ENCODE data around the gene CSN3.
"Not testable (repeated sequence)": the region's sequence is repeated elsewhere in the genome, so short reads cannot be mapped to it uniquely, and the experiment has no call there.

Gene CSN3, protein sequence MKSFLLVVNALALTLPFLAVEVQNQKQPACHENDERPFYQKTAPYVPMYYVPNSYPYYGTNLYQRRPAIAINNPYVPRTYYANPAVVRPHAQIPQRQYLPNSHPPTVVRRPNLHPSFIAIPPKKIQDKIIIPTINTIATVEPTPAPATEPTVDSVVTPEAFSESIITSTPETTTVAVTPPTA

DNA sequence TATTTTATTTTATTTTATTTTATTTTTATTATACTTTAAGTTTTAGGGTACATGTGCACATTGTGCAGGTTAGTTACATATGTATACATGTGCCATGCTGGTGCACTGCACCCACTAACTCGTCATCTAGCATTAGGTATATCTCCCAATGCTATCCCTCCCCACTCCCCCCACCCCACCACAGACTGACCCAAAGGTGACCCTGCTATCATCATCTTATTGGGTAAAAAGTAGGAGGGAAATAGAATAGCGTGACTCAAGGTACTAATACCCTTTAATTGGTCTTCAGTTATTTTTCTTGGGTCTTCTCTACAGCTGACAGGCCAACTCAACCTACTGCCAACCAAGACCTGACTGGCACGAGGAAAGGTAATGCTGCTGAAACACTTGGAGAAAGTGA, at the start of gene CSN3:
Gene CSN3 (plus strand): TSS at position 301 of the 400 bp plus-strand sequence. CDS start 2,223 bp downstream, outside the sequence.
- H3K4me3 ChIP-seq (ENCODE audit: low read depth, low read length); DNase-seq (ENCODE audit: low read depth): not testable (repeated sequence)

- TF ChIP-seq, protein P1, sequence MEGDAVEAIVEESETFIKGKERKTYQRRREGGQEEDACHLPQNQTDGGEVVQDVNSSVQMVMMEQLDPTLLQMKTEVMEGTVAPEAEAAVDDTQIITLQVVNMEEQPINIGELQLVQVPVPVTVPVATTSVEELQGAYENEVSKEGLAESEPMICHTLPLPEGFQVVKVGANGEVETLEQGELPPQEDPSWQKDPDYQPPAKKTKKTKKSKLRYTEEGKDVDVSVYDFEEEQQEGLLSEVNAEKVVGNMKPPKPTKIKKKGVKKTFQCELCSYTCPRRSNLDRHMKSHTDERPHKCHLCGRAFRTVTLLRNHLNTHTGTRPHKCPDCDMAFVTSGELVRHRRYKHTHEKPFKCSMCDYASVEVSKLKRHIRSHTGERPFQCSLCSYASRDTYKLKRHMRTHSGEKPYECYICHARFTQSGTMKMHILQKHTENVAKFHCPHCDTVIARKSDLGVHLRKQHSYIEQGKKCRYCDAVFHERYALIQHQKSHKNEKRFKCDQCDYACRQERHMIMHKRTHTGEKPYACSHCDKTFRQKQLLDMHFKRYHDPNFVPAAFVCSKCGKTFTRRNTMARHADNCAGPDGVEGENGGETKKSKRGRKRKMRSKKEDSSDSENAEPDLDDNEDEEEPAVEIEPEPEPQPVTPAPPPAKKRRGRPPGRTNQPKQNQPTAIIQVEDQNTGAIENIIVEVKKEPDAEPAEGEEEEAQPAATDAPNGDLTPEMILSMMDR (IDR thresholded peaks at IDR 0.05; ENCODE audit: control insufficient read depth, extremely low read depth, insufficient read depth): no peak
- no peak for DNase-seq (ENCODE audit: low read depth)
- H3K4me3 ChIP-seq (ENCODE audit: low read depth, low read length): no peak overlapping the region
Measured at GRCh38 chr4:70192895-70193294, 49.5 kb upstream of the CSN3 start.

GRCh38 chr4:70195425-70195824, 47.0 kb upstream of the CSN3 start, which contains the start of gene ODAM:
TSS of gene ODAM (plus strand) at chr4:70195725. CDS start at chr4:70196544, 819 bp downstream.
- TF ChIP-seq, protein P1 (IDR thresholded peaks at IDR 0.05; ENCODE audit: control insufficient read depth, extremely low read depth, insufficient read depth): no peak
- DNase-seq (ENCODE audit: low read depth): no peak
- H3K4me3 ChIP-seq (ENCODE audit: low read depth, low read length): no peak within 1 kb of the TSS

DNA sequence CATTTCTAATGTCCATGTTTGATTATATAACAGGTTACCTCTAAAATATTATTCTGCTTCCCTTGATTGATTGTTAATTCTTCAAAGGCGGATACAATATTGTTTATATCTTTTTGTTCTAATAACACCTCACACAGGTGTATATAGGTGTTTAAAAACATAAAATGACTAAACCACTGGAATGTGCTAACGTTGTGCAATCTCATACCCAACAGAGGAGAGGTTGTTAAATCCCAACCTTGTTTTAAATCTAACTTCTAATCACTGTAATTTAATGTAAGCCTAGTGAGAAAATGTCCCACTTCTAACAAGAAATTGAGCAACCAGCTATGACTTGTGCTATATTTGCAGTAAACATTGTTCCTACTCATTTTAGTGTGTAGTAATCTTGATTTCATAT, 45.5 kb upstream of the CSN3 start:
- DNase-seq (ENCODE audit: low read depth): no peak
- H3K4me3 ChIP-seq (ENCODE audit: low read depth, low read length): no peak overlapping the region
- TF ChIP-seq, protein P1 (IDR thresholded peaks at IDR 0.05; ENCODE audit: control insufficient read depth, extremely low read depth, insufficient read depth): no peak

GRCh38 chr4:70197842-70198241, 44.6 kb upstream of the CSN3 start:
- peak; percentile 85 for DNase-seq (ENCODE audit: low read depth)
- TF ChIP-seq, protein P1 (IDR thresholded peaks at IDR 0.05; ENCODE audit: control insufficient read depth, extremely low read depth, insufficient read depth): no peak

DNA sequence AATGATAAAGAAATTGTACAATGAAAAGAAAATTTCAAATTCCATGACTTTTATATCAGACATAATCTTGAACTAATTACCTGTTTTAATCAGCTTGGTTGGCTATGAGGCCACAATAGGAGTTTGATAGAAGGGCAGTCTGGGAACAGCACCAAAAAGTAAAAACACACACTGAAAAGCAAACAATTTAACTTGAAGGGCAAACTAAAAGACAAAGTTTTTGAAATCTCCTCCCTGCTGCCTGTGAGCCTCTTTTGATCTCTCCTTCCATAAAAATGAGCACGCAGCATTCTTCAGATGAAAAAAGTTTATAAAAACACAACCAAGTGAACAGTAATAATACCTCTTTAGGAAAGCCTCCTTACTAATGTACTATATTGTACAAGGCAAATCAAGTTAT, 38.8 kb upstream of the CSN3 start:
- TF ChIP-seq, protein P1 (IDR thresholded peaks at IDR 0.05; ENCODE audit: control insufficient read depth, extremely low read depth, insufficient read depth): no peak
- peak; percentile 62 for DNase-seq (ENCODE audit: low read depth)
- no peak overlapping the region for H3K4me3 ChIP-seq (ENCODE audit: low read depth, low read length)

More at GRCh38 chr4:70197842-70198241, 44.6 kb upstream of the CSN3 start:
- no peak overlapping the region for H3K4me3 ChIP-seq (ENCODE audit: low read depth, low read length)

DNA sequence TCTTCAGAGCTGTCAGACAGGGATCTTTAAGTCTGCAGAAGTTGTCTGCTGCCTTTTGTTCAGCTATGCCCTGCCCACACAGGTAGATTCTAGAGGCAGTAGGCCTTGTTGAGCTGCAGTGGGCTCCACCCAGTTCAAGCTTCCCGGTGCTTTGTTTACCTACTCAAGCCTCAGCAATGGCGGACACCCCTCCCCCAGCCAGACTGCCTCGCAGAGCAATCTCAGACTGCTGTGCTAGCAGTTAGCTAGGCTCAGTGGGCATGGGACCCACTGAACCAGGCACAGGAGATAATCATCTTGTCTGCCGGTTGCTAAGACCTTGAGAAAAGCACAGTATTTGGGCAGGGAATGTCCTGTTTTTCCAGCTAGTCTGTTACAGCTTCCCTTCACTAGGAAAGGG, 29.6 kb upstream of the CSN3 start:
- not testable (repeated sequence) for H3K4me3 ChIP-seq (ENCODE audit: low read depth, low read length); DNase-seq (ENCODE audit: low read depth)

DNA sequence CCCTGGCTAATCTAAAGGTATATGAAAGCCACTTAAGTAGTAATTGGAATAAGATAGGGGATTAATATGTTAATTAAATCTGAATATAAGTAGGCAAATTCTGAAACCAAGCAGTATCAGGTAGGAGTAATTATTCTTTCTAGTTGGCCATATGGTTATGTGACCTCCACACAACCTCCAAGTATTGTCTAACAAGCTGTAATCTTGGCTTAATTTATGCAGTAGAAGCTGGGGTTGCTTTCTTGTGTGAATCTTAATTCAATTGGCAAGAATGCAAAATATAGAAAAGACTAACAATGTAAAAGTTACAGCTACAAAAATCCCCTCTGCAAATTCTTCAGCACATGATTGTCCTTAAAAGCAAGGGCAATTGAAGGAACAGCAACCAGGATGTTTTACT, 26.3 kb upstream of the CSN3 start:
- not testable (repeated sequence) for H3K4me3 ChIP-seq (ENCODE audit: low read depth, low read length); DNase-seq (ENCODE audit: low read depth)

DNA sequence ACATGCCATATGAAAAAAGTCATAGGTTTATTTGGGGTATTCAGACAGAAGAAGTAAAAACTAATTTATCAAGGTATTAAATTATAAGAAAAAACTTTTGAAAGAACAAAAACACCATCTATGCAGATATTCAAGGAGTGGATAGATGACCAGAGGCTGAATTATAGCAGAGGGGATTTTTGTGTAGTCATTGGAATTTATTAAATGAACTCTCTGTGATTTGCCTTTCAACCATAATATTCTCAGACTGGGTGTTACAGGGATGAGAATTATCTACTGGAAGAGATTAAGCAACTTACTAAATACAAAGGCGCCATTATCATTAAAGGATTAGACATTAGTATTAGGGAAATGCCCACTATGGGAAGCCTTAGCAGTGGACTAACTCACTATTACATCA, 25.8 kb upstream of the CSN3 start:
- DNase-seq (ENCODE audit: low read depth); H3K4me3 ChIP-seq (ENCODE audit: low read depth, low read length): not testable (repeated sequence)

GRCh38 chr4:70221389-70221788, 21.0 kb upstream of the CSN3 start:
- not testable (repeated sequence) for DNase-seq (ENCODE audit: low read depth)

GRCh38 chr4:70221818-70222217, 20.6 kb upstream of the CSN3 start:
- DNase-seq (ENCODE audit: low read depth); H3K4me3 ChIP-seq (ENCODE audit: low read depth, low read length): not testable (repeated sequence)

More at GRCh38 chr4:70221389-70221788, 21.0 kb upstream of the CSN3 start:
- not testable (repeated sequence) for H3K4me3 ChIP-seq (ENCODE audit: low read depth, low read length)

Data from LNCaP clone FGC (cell line).